ENCODE results near the gene BTBD10. TPM values are rescaled to one million over a fixed set of nuclear protein-coding genes. Genes with fewer than 3 reads are reported as not detected.

BTBD10 gene
- total and polyA plus RNA-seq, 2 experiments from 2014 or later, result 21.3 to 44.1 TPM

GRCh38 chr11:13486926-13487660, 24.1 kb upstream of the BTBD10 start:
- Histone ChIP-seq H3K4me2 (peak overlapping the region; percentile 44), H3K27ac (no peak overlapping the region)

GRCh38 chr11:13480198-13480597, 17.2 kb upstream of the BTBD10 start:
- Histone ChIP-seq H3K4me3 (no peak overlapping the region), H4K20me1 (ENCODE audit: insufficient read depth, poor library complexity, severe bottlenecking) (no peaks in the 10 kb centered on the region), H3K4me2 (no peak overlapping the region), H3K79me2 (no peaks in the 10 kb centered on the region), H3K36me3 (replicated peaks; ENCODE audit: insufficient read depth, low read depth) (no peaks in the 10 kb centered on the region), H3K9me3 (ENCODE audit: low read depth) (no peaks in the 10 kb centered on the region), H2AFZ (no peak overlapping the region), H3K9me2 (replicated peaks; ENCODE audit: insufficient read depth) (no peaks in the 10 kb centered on the region), H3K27me3 (no peaks in the 10 kb centered on the region), H3K4me1 (ENCODE audit: insufficient read depth) (no peaks in the 10 kb centered on the region), H3K27ac (no peak overlapping the region)
- 90% methylated on average over 9 of the region's 9 CpGs for whole genome bisulfite sequencing (ENCODE audit: low lambda C conversion rate, missing lambda C conversion rate)
- peak; percentile 30 for DNase-seq (ENCODE audit: low spot score)
- no peak for TF ChIP-seq CTCF (IDR thresholded peaks at IDR 0.05; ENCODE audit: poor library complexity)

More at GRCh38 chr11:13486926-13487660, 24.1 kb upstream of the BTBD10 start:
- no peak overlapping the region for H2AFZ ChIP-seq
- H3K9me2 ChIP-seq (replicated peaks; ENCODE audit: insufficient read depth), result no peaks in the 10 kb centered on the region
- no peaks in the 10 kb centered on the region for H3K36me3 ChIP-seq (replicated peaks; ENCODE audit: insufficient read depth, low read depth)
- H3K9me3 ChIP-seq (ENCODE audit: low read depth), result no peaks in the 10 kb centered on the region
- TF ChIP-seq CTCF (IDR thresholded peaks at IDR 0.05; ENCODE audit: poor library complexity), result peak; percentile 29
- TF ChIP-seq EZH2phosphoT487 (IDR thresholded peaks at IDR 0.05; ENCODE audit: low read depth, severe bottlenecking, unreplicated experiment), result no peak
- no peak for TF ChIP-seq EZH2 (IDR thresholded peaks at IDR 0.05; ENCODE audit: borderline replicate concordance)
- H4K20me1 ChIP-seq (ENCODE audit: insufficient read depth, poor library complexity, severe bottlenecking), result no peaks in the 10 kb centered on the region
- no peaks in the 10 kb centered on the region for H3K4me1 ChIP-seq (ENCODE audit: insufficient read depth)
- no peak overlapping the region for H3K4me3 ChIP-seq
- peak; percentile 44 for DNase-seq (ENCODE audit: low spot score)
- no peaks in the 10 kb centered on the region for H3K27me3 ChIP-seq
- 68% methylated on average over 26 of the region's 26 CpGs for WGBS (ENCODE audit: low lambda C conversion rate, missing lambda C conversion rate)
- H3K79me2 ChIP-seq, result no peaks in the 10 kb centered on the region

- Histone ChIP-seq H3K9me2 (replicated peaks; ENCODE audit: insufficient read depth) (no peaks in the 10 kb centered on the region), H2AFZ (no peak overlapping the region), H3K79me2 (no peaks in the 10 kb centered on the region), H3K27ac (no peak overlapping the region), H3K4me2 (no peak overlapping the region), H3K4me3 (no peak overlapping the region), H3K36me3 (replicated peaks; ENCODE audit: insufficient read depth, low read depth) (no peaks in the 10 kb centered on the region), H3K4me1 (ENCODE audit: insufficient read depth) (no peaks in the 10 kb centered on the region), H3K9me3 (ENCODE audit: low read depth) (no peaks in the 10 kb centered on the region), H4K20me1 (ENCODE audit: insufficient read depth, poor library complexity, severe bottlenecking) (no peaks in the 10 kb centered on the region), H3K27me3 (no peaks in the 10 kb centered on the region)
- DNase-seq (ENCODE audit: low spot score), result no peak
- TF ChIP-seq EZH2phosphoT487 (IDR thresholded peaks at IDR 0.05; ENCODE audit: low read depth, severe bottlenecking, unreplicated experiment) (no peak), CTCF (IDR thresholded peaks at IDR 0.05; ENCODE audit: poor library complexity) (no peak), EZH2 (IDR thresholded peaks at IDR 0.05; ENCODE audit: borderline replicate concordance) (no peak)
- WGBS (ENCODE audit: low lambda C conversion rate, missing lambda C conversion rate), result 98% methylated on average over 3 of the region's 3 CpGs
Observed at GRCh38 chr11:13479688-13480087, 16.7 kb upstream of the BTBD10 start.
